Stimulated activated CD8-positive, alpha-beta memory T cell treated with anti-CD3 and anti-CD28 coated beads, Interleukin-15, amount 100 ng/mL, for 4 hours (primary cell): ENCODE measurements around the gene TIMM23B.
"Not testable (repeated sequence)": the region's sequence is repeated elsewhere in the genome, so short reads cannot be mapped to it uniquely, and the experiment has no call there.

Experiments
- DNase-seq, 2 donors: peaks; one replicate each; pipeline ENCODE4 v3.0.0-alpha.2; 2020; ENCODE audit warnings: low read depth in 2 of 2

Gene TIMM23B

DNA sequence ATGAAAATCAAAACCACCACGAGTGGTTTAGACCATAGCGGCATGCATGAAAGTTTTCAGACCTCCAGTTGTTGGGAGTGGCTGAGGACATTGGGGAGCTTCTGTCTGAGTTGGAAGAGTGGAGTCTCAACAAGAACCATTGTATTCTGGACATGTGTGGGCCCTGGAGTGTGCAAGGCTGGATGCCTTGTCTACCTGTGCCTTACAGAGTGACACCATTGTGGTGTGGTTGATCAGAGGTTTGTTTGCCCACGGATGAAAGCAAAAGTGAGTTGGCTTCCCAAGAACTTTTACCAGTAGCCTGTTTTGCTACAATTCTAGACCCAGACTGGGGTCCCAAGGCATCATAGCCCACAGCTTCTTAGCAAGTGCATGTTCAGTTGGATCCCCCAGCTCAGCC is 35.9 kb downstream of the TIMM23B start:
- not testable (repeated sequence) for DNase-seq

- DNase-seq = not testable (repeated sequence)
Observed at GRCh38 chr10:49987207-49987606, 45.4 kb downstream of the TIMM23B start.

- DNase-seq = not testable (repeated sequence)
Observed at GRCh38 chr10:49988376-49988775, 46.5 kb downstream of the TIMM23B start, which contains the start of gene AGAP6. Gene AGAP6, plus strand, starts transcription at chr10:49988406. Its CDS starts 310 bp downstream, at chr10:49988716.

GRCh38 chr10:49995321-49995720 is 53.5 kb downstream of the TIMM23B start:
- not testable (repeated sequence) for DNase-seq

GRCh38 chr10:50014024-50014423 is 72.2 kb downstream of the TIMM23B start:
- not testable (repeated sequence) for DNase-seq

DNA sequence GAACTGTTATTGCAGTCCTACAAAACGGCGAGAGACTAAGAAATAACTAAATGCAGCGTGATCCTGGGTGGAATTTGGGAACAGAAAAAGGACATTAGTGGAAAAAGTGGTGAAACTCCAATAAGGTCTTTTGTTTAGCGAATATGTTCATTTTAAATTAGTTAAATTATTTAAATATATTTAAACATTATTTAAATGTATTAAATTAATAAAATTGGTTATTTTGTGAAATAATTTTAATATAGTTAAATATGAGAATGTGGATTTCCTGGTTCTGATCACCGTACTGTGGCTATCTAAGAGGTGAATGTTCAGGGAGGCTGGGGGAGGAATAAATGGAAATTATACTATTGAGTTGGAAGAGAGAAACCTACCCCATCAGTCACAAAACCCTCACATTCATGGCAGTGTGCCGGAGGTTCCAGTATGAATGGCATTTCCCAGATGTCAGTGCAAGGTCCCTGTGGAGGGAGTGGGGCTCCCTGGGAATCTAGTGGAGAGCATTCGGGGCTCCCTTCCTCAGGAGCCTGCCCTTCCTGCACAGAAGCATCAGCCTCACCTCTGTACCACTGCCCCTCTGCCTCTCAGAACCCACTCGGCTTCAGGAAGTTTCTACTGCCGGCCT is 73.9 kb downstream of the TIMM23B start:
- not testable (repeated sequence) for DNase-seq

DNA sequence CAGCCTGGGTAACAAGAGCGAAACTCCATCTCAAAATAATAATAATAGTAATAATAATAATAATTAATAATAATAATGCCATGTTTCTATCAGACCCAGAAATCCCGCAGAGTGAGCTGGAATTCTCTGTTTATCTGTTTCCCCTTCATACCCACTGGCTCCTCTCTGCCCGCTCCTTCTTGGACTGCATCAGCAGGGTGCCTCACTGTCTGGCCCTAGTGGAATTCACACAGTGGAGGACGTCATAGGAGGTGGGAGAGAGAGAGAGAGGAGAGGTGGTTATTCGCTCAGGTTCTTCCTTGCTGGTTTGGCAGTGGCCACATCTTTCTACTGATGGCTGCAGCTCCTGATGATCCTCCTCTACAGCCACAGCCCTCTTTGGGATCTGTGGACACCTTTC is 75.1 kb downstream of the TIMM23B start:
- DNase-seq = not testable (repeated sequence)

DNA sequence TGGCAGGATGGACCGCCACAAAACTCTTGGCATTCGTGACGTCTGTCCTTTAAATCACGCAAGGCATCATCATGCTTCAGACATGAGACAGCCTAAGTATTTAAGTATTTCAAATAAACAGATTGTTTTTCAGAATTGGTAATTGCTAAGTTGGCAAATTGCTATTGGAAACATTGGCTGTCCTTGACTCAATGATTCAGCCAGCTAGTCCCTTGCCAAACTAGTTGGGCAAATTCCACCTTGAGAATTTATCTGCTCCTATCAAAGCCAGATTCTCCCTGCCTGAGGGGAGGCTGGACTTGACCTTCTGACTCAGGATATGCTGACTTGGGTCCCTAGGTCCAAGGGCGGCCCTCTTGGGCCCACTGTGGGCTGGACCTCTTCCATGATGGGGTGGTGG is 75.8 kb downstream of the TIMM23B start:
- not testable (repeated sequence) for DNase-seq

GRCh38 chr10:50019279-50019678 is 77.4 kb downstream of the TIMM23B start:
- not testable (repeated sequence) for DNase-seq

DNA sequence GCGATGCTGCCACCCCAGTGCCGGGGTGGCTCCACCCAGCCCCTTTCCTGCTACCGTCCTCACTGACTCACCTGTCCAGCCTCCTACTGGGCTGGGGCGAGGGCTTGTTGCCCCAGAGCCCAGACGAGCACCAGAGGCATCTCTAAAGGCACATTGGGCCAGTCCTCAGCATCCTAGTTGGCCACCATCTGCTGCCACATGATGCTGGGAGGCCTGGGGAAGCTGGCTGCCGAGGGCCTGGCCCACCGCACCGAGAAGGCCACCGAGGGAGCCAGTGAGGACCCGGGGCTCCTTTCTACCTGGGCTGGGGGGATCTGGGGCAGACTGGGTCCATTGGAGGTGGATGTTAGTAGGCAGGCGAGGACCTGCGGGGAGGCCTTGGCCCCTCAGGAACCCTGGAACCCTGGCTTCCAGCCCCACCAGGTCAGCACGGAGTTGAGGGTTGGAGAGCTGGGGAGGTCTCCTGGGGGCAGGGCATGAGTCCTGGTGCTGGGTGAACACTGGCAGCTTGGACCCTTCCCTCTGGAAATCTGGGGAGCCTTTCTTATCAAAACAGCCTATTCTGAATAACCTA is 78.7 kb downstream of the TIMM23B start:
- DNase-seq = not testable (repeated sequence)

GRCh38 chr10:50021646-50022045 is 79.8 kb downstream of the TIMM23B start:
- no peak for DNase-seq
